ENCODE results near the gene ZBTB25. TPM values are rescaled to one million over a fixed set of nuclear protein-coding genes. Genes with fewer than 3 reads are reported as not detected.

ZBTB25 gene
- total RNA-seq, 2 experiments from 2014 or later: 18.4 to 35.4 TPM

DNA sequence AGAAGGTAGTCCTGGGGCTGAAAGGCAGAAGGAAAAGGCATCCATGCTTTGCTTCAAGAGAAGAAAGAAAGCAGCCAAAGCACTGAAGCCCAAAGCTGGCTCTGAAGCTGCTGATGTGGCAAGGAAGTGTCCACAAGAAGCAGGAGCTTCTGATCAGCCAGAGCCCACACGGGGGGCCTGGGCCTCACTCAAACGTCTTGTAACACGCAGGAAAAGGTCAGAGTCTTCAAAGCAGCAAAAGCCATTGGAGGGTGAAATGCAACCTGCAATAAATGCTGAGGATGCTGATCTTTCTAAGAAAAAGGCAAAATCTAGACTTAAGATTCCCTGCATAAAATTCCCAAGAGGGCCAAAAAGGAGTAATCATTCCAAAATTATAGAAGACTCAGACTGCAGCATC is 35.2 kb downstream of the ZBTB25 start:
- Histone ChIP-seq H3K4me1 (ENCODE audit: insufficient read depth, low read length, poor library complexity, severe bottlenecking) (peaks cover 27% of the 10 kb centered on the region), H3K27ac (ENCODE audit: low read depth, low read length, poor library complexity, severe bottlenecking) (no peak overlapping the region), H3K9me2 (ENCODE audit: insufficient read depth, low read length) (no peaks in the 10 kb centered on the region), H3K9me3 (ENCODE audit: low read length) (no peaks in the 10 kb centered on the region), H3K79me2 (ENCODE audit: insufficient read depth, low read depth, low read length) (no peaks in the 10 kb centered on the region), H3K4me2 (ENCODE audit: low read length) (no peak overlapping the region), H3K36me3 (ENCODE audit: insufficient read depth, low read length) (peaks cover 4% of the 10 kb centered on the region; the same call in 1 of the 2 replicates), H4K20me1 (ENCODE audit: insufficient read depth, low read length) (no peaks in the 10 kb centered on the region; the same call in 1 of the 2 replicates), H2AFZ (ENCODE audit: low read length) (no peak overlapping the region), H3K4me3 (ENCODE audit: low read depth, low read length, poor library complexity, severe bottlenecking) (no peak overlapping the region)
- TF ChIP-seq, protein P1, sequence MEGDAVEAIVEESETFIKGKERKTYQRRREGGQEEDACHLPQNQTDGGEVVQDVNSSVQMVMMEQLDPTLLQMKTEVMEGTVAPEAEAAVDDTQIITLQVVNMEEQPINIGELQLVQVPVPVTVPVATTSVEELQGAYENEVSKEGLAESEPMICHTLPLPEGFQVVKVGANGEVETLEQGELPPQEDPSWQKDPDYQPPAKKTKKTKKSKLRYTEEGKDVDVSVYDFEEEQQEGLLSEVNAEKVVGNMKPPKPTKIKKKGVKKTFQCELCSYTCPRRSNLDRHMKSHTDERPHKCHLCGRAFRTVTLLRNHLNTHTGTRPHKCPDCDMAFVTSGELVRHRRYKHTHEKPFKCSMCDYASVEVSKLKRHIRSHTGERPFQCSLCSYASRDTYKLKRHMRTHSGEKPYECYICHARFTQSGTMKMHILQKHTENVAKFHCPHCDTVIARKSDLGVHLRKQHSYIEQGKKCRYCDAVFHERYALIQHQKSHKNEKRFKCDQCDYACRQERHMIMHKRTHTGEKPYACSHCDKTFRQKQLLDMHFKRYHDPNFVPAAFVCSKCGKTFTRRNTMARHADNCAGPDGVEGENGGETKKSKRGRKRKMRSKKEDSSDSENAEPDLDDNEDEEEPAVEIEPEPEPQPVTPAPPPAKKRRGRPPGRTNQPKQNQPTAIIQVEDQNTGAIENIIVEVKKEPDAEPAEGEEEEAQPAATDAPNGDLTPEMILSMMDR (conservative IDR thresholded peaks at IDR 0.05; ENCODE audit: low read length): no peak
- no peak for TF ChIP-seq EZH2phosphoT487 (IDR thresholded peaks at IDR 0.05; ENCODE audit: borderline replicate concordance, low read depth, low read length)
- DNase-seq (ENCODE audit: low spot score): no peak
- POLR2A ChIA-PET: no interaction called here
- CTCF ChIA-PET (ENCODE audit: unreplicated experiment): no interaction called here
- no TSS peak for BruUV-seq (replicated peaks)
- intact Hi-C loops (cut with micrococcal nuclease; ENCODE audit: unreplicated experiment): no loop called here

DNA sequence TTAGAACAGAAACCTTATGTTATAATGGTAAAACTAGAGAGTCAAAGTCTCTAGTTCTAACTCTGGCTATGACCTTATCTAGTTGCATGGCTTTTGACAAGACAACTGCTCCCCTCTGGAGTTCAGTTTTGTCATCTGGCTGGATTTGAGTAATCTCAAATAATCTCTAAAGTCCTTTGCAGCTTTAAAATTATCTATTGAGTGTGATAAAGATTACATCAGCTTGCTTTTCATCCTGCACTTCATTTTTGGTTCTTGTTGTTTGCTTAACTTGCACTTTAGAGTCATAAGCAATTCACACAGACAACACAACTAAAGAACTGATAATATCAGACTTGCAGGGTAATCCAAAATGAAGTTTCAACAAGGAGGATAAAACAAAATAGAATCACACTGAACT is 36.1 kb downstream of the ZBTB25 start:
- no peak for DNase-seq (ENCODE audit: low spot score)
- Histone ChIP-seq H2AFZ (ENCODE audit: low read length) (no peak overlapping the region), H3K36me3 (ENCODE audit: insufficient read depth, low read length) (peaks cover 9% of the 10 kb centered on the region; the same call in 1 of the 2 replicates), H3K9me3 (ENCODE audit: low read length) (no peaks in the 10 kb centered on the region), H3K79me2 (ENCODE audit: insufficient read depth, low read depth, low read length) (no peaks in the 10 kb centered on the region), H3K4me1 (ENCODE audit: insufficient read depth, low read length, poor library complexity, severe bottlenecking) (peaks cover 36% of the 10 kb centered on the region), H3K27ac (ENCODE audit: low read depth, low read length, poor library complexity, severe bottlenecking) (no peak overlapping the region), H3K9me2 (ENCODE audit: insufficient read depth, low read length) (no peaks in the 10 kb centered on the region), H3K4me2 (ENCODE audit: low read length) (no peak overlapping the region), H3K4me3 (ENCODE audit: low read depth, low read length, poor library complexity, severe bottlenecking) (no peak overlapping the region), H4K20me1 (ENCODE audit: insufficient read depth, low read length) (peaks cover 4% of the 10 kb centered on the region; the same call in 1 of the 2 replicates)
- BruUV-seq (replicated peaks): no TSS peak
- POLR2A ChIA-PET: interaction anchor here (0.6 to 1.5 kb wide), 5 partner anchors 11 to 80 kb away, joined by 3 to 4 read pairs (median 4); partner anchors contain the start of gene MTHFD1
- TF ChIP-seq EZH2phosphoT487 (IDR thresholded peaks at IDR 0.05; ENCODE audit: borderline replicate concordance, low read depth, low read length): no peak
- TF ChIP-seq, protein P1 (conservative IDR thresholded peaks at IDR 0.05; ENCODE audit: low read length): no peak
- intact Hi-C loops (cut with micrococcal nuclease; ENCODE audit: unreplicated experiment): no loop called here
- CTCF ChIA-PET (ENCODE audit: unreplicated experiment): no interaction called here

DNA sequence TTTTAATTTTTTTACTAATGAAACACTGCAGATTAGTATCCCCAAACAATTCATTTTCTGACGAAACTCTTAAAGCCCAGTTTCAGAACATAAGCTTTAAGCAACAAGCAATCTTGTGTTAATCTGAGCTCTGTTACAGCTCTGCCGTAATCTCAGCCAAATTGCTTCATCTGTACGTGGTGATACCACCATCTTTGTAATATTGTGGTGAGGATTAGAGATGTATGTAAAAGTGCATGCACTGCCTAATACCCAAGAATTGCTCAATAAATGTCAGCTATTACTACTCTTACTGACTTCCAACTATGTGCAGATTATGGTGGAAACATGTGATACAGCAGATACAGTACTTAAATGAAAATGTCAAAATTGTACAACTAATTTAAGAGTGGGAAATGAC is 36.5 kb downstream of the ZBTB25 start:
- ChIA-PET CTCF (ENCODE audit: unreplicated experiment) (no interaction called here), POLR2A (interaction anchor here (0.6 to 1.5 kb wide), 5 partner anchors 12 to 79 kb away, joined by 3 to 4 read pairs (median 4); partner anchors contain the start of gene MTHFD1)
- TF ChIP-seq EZH2phosphoT487 (IDR thresholded peaks at IDR 0.05; ENCODE audit: borderline replicate concordance, low read depth, low read length): no peak
- TF ChIP-seq, protein P1 (conservative IDR thresholded peaks at IDR 0.05; ENCODE audit: low read length): no peak
- peaks cover 14% of the 10 kb centered on the region; the same call in 1 of the 2 replicates for H3K36me3 ChIP-seq (ENCODE audit: insufficient read depth, low read length)
- H3K9me3 ChIP-seq (ENCODE audit: low read length): no peaks in the 10 kb centered on the region
- intact Hi-C loops (cut with micrococcal nuclease; ENCODE audit: unreplicated experiment): no loop called here
- H3K4me2 ChIP-seq (ENCODE audit: low read length): no peak overlapping the region
- peaks cover 8% of the 10 kb centered on the region; the same call in 1 of the 2 replicates for H4K20me1 ChIP-seq (ENCODE audit: insufficient read depth, low read length)
- H3K4me3 ChIP-seq (ENCODE audit: low read depth, low read length, poor library complexity, severe bottlenecking): no peak overlapping the region
- no peaks in the 10 kb centered on the region for H3K79me2 ChIP-seq (ENCODE audit: insufficient read depth, low read depth, low read length)
- H3K4me1 ChIP-seq (ENCODE audit: insufficient read depth, low read length, poor library complexity, severe bottlenecking): peaks cover 41% of the 10 kb centered on the region
- H3K27ac ChIP-seq (ENCODE audit: low read depth, low read length, poor library complexity, severe bottlenecking): no peak overlapping the region
- no peak for DNase-seq (ENCODE audit: low spot score)
- no TSS peak for BruUV-seq (replicated peaks)
- H2AFZ ChIP-seq (ENCODE audit: low read length): no peak overlapping the region
- no peaks in the 10 kb centered on the region for H3K9me2 ChIP-seq (ENCODE audit: insufficient read depth, low read length)

Data from OCI-LY7 (cell line).